ENCODE data around the gene SEPSECS. TPM values are rescaled to one million over a fixed set of nuclear protein-coding genes. Genes with fewer than 3 reads are reported as not detected.

The SEPSECS gene
- polyA plus RNA-seq, 3 donors, result 0.65 to 5.8 (median 2.1) TPM

DNA sequence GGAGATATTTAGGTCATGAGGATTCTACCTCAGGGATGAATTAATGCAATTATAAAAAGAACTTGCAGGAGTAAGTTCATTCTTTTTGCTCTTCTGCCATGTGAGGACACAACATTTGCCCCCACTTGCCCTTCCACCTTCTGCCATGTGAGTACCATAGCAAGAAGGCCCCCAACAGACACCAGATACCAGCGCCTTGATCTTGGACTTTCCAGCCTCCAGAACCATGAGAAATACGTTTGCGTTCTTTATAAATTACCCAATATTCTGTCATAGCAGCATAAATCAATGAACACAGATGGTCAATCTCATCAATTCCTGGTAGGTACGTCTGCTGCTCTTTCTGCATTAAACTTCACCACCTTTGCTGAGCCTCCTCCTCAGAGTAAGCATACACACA lies 5.7 kb upstream of the SEPSECS start:
- no peak overlapping the region for H3K4me2 ChIP-seq (replicated peaks; ENCODE audit: extremely low read depth, low read length, poor library complexity, severe bottlenecking)
- peaks cover 0 to 19% of the 10 kb centered on the region in 2 donors for H3K36me3 ChIP-seq (replicated peaks in 1 of 2; ENCODE audit: control insufficient read depth in 1 of 2, insufficient read depth in 2 of 2, low read length in 2 of 2)
- H3K4me1 Mint-ChIP-seq, result peaks cover 32% of the 10 kb centered on the region
- H3K9me3 Mint-ChIP-seq, result peaks cover 0 to 3% (median 0%) of the 10 kb centered on the region in 7 donors
- H3K4me3 ChIP-seq (replicated peaks in 1 of 3; ENCODE audit: low read depth in 2 of 3, low read length in 3 of 3), result no peak overlapping the region
- no peak overlapping the region for H3K9ac ChIP-seq (ENCODE audit: insufficient read depth, low read length, poor library complexity, severe bottlenecking)
- no peaks in the 10 kb centered on the region for H3K9me3 ChIP-seq (replicated peaks in 1 of 2; ENCODE audit: control insufficient read depth in 1 of 2, insufficient read depth in 1 of 2, low read length in 2 of 2)
- H3K27ac ChIP-seq (ENCODE audit: low read depth in 1 of 2, low read length in 2 of 2), result no peak overlapping the region
- H3K4me1 ChIP-seq (ENCODE audit: control insufficient read depth in 1 of 2, insufficient read depth in 2 of 2, low read length in 2 of 2), result peaks cover 23 to 29% of the 10 kb centered on the region in 2 donors
- H2AFZ ChIP-seq (ENCODE audit: insufficient read depth, low read depth, low read length, poor library complexity, severe bottlenecking), result no peak overlapping the region
- peaks cover 22 to 34% of the 10 kb centered on the region in 2 donors for H3K36me3 Mint-ChIP-seq
- peaks cover 52% of the 10 kb centered on the region for H3K79me2 ChIP-seq (ENCODE audit: insufficient read depth, low read length)
- H4K20me1 ChIP-seq (ENCODE audit: insufficient read depth, low read length), result peaks cover 4% of the 10 kb centered on the region
- TF ChIP-seq, protein P1, sequence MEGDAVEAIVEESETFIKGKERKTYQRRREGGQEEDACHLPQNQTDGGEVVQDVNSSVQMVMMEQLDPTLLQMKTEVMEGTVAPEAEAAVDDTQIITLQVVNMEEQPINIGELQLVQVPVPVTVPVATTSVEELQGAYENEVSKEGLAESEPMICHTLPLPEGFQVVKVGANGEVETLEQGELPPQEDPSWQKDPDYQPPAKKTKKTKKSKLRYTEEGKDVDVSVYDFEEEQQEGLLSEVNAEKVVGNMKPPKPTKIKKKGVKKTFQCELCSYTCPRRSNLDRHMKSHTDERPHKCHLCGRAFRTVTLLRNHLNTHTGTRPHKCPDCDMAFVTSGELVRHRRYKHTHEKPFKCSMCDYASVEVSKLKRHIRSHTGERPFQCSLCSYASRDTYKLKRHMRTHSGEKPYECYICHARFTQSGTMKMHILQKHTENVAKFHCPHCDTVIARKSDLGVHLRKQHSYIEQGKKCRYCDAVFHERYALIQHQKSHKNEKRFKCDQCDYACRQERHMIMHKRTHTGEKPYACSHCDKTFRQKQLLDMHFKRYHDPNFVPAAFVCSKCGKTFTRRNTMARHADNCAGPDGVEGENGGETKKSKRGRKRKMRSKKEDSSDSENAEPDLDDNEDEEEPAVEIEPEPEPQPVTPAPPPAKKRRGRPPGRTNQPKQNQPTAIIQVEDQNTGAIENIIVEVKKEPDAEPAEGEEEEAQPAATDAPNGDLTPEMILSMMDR (IDR thresholded peaks at IDR 0.05), result no peak
- H3K4me3 Mint-ChIP-seq, result no peak overlapping the region
- intact Hi-C loops (cut with micrococcal nuclease), result loop anchor here in 1 of 2 donors (10.0 kb wide), 2 partner anchors 191 to 209 kb away; partner anchors contain the start of gene ANAPC4
- peaks cover 0 to 2% (median under 1%) of the 10 kb centered on the region in 3 donors for H3K27me3 Mint-ChIP-seq (ENCODE audit: low read depth in 3 of 3)
- no peak overlapping the region for H3K27ac Mint-ChIP-seq
- no peaks in the 10 kb centered on the region for H3K27me3 ChIP-seq (ENCODE audit: control insufficient read depth in 2 of 2, insufficient read depth in 2 of 2, low read length in 2 of 2)
- no peak for DNase-seq
- WGBS (ENCODE audit: insufficient coverage), result 100% methylated on average over 4 of the region's 4 CpGs

DNA sequence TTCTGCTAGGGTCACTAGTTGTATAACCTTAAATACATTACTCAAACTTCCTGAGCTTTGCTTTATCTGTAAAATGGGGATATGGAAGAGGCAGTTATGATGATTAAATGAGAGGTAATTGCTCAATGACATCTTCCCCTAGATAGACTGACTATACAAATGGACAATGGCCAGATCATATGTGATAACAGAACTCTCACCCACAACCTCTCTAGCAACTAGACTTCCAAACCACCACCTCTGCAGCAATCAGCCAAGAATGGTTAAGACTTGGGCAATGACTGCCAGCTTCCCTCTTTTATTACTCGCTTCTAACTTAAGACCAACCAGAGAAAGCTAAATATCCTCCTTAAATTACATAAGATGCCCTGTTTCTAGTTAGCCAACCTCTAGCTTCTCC lies 2.9 kb upstream of the SEPSECS start:
- peaks cover 0 to 15% of the 10 kb centered on the region in 2 donors for H3K36me3 ChIP-seq (replicated peaks in 1 of 2; ENCODE audit: control insufficient read depth in 1 of 2, insufficient read depth in 2 of 2, low read length in 2 of 2)
- DNase-seq, result peak; percentile 14 to 41 (median 26)
- peaks cover 4% of the 10 kb centered on the region for H4K20me1 ChIP-seq (ENCODE audit: insufficient read depth, low read length)
- Mint-ChIP-seq H3K9me3 (peaks cover 0 to 2% (median 1%) of the 10 kb centered on the region in 7 donors), H3K27ac (peak overlapping the region in 3 of 7 donors; percentile 13 to 65 (median 32)), H3K27me3 (ENCODE audit: low read depth in 3 of 3) (peaks cover 0 to 4% (median 0%) of the 10 kb centered on the region in 3 donors), H3K4me1 (peaks cover 45% of the 10 kb centered on the region), H3K36me3 (peaks cover 18 to 22% of the 10 kb centered on the region in 2 donors), H3K4me3 (no peak overlapping the region)
- intact Hi-C loops (cut with micrococcal nuclease), result loop anchor here in 1 of 2 donors (5.0 to 10.0 kb wide), 4 partner anchors 149 to 581 kb away; partner anchors contain the start of genes ANAPC4, DHX15 and ZCCHC4
- peak overlapping the region; percentile 2 for H3K4me2 ChIP-seq (replicated peaks; ENCODE audit: extremely low read depth, low read length, poor library complexity, severe bottlenecking)
- no peak overlapping the region for H3K4me3 ChIP-seq (replicated peaks in 1 of 3; ENCODE audit: low read depth in 2 of 3, low read length in 3 of 3)
- TF ChIP-seq, protein P1 (IDR thresholded peaks at IDR 0.05), result no peak
- H3K9me3 ChIP-seq (replicated peaks in 1 of 2; ENCODE audit: control insufficient read depth in 1 of 2, insufficient read depth in 1 of 2, low read length in 2 of 2), result no peaks in the 10 kb centered on the region
- H3K9ac ChIP-seq (ENCODE audit: insufficient read depth, low read length, poor library complexity, severe bottlenecking), result no peak overlapping the region
- H3K4me1 ChIP-seq (ENCODE audit: control insufficient read depth in 1 of 2, insufficient read depth in 2 of 2, low read length in 2 of 2), result peaks cover 31 to 41% of the 10 kb centered on the region in 2 donors
- H3K27me3 ChIP-seq (ENCODE audit: control insufficient read depth in 2 of 2, insufficient read depth in 2 of 2, low read length in 2 of 2), result no peaks in the 10 kb centered on the region
- peak overlapping the region in 1 of 2 donors; percentile 46 for H3K27ac ChIP-seq (ENCODE audit: low read depth in 1 of 2, low read length in 2 of 2)
- WGBS (ENCODE audit: insufficient coverage), result 8% methylated on average over 1 of the region's 1 CpG
- H2AFZ ChIP-seq (ENCODE audit: insufficient read depth, low read depth, low read length, poor library complexity, severe bottlenecking), result no peak overlapping the region
- H3K79me2 ChIP-seq (ENCODE audit: insufficient read depth, low read length), result peaks cover 58% of the 10 kb centered on the region

Measured in CD14-positive monocyte (primary cell).